Osteoblast (primary cell): ENCODE data around the gene GYPB. TPM values are rescaled to one million over a fixed set of nuclear protein-coding genes. Genes with fewer than 3 reads are reported as not detected.
"Not testable (repeated sequence)": the region's sequence is repeated elsewhere in the genome, so short reads cannot be mapped to it uniquely, and the experiment has no call there.

Source experiments
- DNase-seq: peaks from one replicate; pipeline ENCODE4 v3.0.0; 2011; ENCODE audit warnings: low spot score, mixed read lengths; ENCODE audit not compliant: insufficient read length; ENCODE audit errors: missing footprints
- H2AFZ ChIP-seq: 2 replicates; pipeline ENCODE4 v1.6.0; 2011; ENCODE audit warnings: mild to moderate bottlenecking, low read length
- H3K27ac ChIP-seq: 2 replicates; pipeline ENCODE4 v1.5.1; 2011; ENCODE audit warnings: mild to moderate bottlenecking, low read depth, low read length, moderate library complexity
- H3K27me3 ChIP-seq: 2 replicates; pipeline ENCODE4 v1.6.0; 2012; ENCODE audit warnings: mild to moderate bottlenecking, control low read depth, inconsistent platforms, low read length, moderate library complexity; ENCODE audit not compliant: insufficient read depth
- H3K36me3 ChIP-seq: 2 replicates; pipeline ENCODE4 v1.5.1; 2011; ENCODE audit warnings: mild to moderate bottlenecking, low read length, control low read depth, moderate library complexity; ENCODE audit not compliant: insufficient read depth
- H3K4me1 ChIP-seq: 2 replicates; pipeline ENCODE4 v1.5.1; 2011; ENCODE audit warnings: mild to moderate bottlenecking, low read length, control low read depth, moderate library complexity; ENCODE audit not compliant: insufficient read depth
- H3K4me2 ChIP-seq: 2 replicates; pipeline ENCODE4 v1.6.0; 2011; ENCODE audit warnings: mild to moderate bottlenecking, low read length; ENCODE audit not compliant: insufficient read depth
- H3K4me3 ChIP-seq: fragments of 200-600 bp; sonication (generic); 3 replicates; pipeline ENCODE4 v1.5.1; 2012; ENCODE audit warnings: mild to moderate bottlenecking, low read length, inconsistent platforms; ENCODE audit not compliant: insufficient read depth
- H3K79me2 ChIP-seq: 2 replicates; pipeline ENCODE4 v1.6.0; 2012; ENCODE audit warnings: mild to moderate bottlenecking, low read length, control low read depth, inconsistent platforms; ENCODE audit not compliant: insufficient read depth
- H3K9me3 ChIP-seq: 2 replicates; pipeline ENCODE4 v1.5.1; 2011; ENCODE audit warnings: low read depth, low read length, control low read depth
- H4K20me1 ChIP-seq: 2 replicates; pipeline ENCODE4 v1.6.0; 2012; ENCODE audit warnings: mild to moderate bottlenecking, low read length, control low read depth; ENCODE audit not compliant: insufficient read depth
- total RNA-seq: library from RNA; depleted of rRNA; stranded (reverse); fragments of >200 nt; gene quantifications from 2 replicates; pipeline ENCODE4 v1.2.3, GENCODE V29; 2012
- TF ChIP-seq, protein P1 (sequence below): IDR thresholded peaks from 2 replicates; pipeline ENCODE4 v1.5.1; 2011; ENCODE audit warnings: mild to moderate bottlenecking, low read depth, low read length, moderate library complexity; ENCODE audit errors: extremely low read depth

The GYPB gene
- total RNA-seq, result not detected in 2 replicates

- not testable (repeated sequence) for H3K27ac ChIP-seq, H3K36me3 ChIP-seq, H3K79me2 ChIP-seq, H3K4me2 ChIP-seq, H3K27me3 ChIP-seq, H4K20me1 ChIP-seq, H3K4me3 ChIP-seq, H3K4me1 ChIP-seq, H3K9me3 ChIP-seq, DNase-seq, H2AFZ ChIP-seq
These were observed at the start of gene GYPB for GRCh38 chr4:144019277-144019676. Gene GYPB, minus strand, starts transcription at chr4:144019380. Its CDS starts 93 bp downstream, at chr4:144019287.

DNA sequence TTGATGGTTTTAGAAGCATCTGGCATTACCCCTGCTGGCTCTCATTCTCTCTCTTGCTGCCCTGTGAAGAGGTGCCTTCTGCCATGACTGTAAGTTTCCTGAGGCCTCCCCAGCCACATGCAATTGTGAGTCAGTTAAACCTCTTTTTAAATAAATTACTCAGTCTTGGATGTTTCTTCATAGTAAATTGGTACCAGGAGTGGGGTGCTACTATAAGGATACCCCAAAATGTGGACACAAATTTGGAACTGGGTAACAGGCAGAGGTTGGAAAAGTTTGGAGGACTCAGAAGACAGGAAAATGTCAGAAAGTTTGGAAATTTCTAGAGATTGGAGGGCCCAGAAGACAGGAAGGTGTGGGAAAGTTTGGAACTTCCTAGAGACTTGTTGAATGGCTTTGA is 42.4 kb upstream of the GYPB start:
- H4K20me1 ChIP-seq, H3K4me3 ChIP-seq: not testable (repeated sequence)

GRCh38 chr4:144060234-144060859 is 41.2 kb upstream of the GYPB start:
- H3K36me3 ChIP-seq, H3K79me2 ChIP-seq, H2AFZ ChIP-seq, H3K27me3 ChIP-seq, H3K27ac ChIP-seq, DNase-seq, H3K4me3 ChIP-seq, H3K4me1 ChIP-seq, H3K4me2 ChIP-seq, H4K20me1 ChIP-seq, H3K9me3 ChIP-seq: not testable (repeated sequence)

More for the DNA sequence above, 42.4 kb upstream of the GYPB start:
- H2AFZ ChIP-seq, H3K79me2 ChIP-seq, H3K27ac ChIP-seq, H3K4me1 ChIP-seq, H3K36me3 ChIP-seq, H3K27me3 ChIP-seq, H3K9me3 ChIP-seq, H3K4me2 ChIP-seq, DNase-seq: not testable (repeated sequence)

GRCh38 chr4:144056800-144057199 is 37.6 kb upstream of the GYPB start:
- Histone ChIP-seq H3K9me3 (no peaks in the 10 kb centered on the region), H3K4me2 (no peak overlapping the region), H4K20me1 (no peaks in the 10 kb centered on the region), H3K27me3 (no peaks in the 10 kb centered on the region), H3K36me3 (no peaks in the 10 kb centered on the region), H3K4me1 (no peaks in the 10 kb centered on the region), H2AFZ (no peak overlapping the region), H3K27ac (no peak overlapping the region), H3K79me2 (no peaks in the 10 kb centered on the region), H3K4me3 (no peak overlapping the region)
- no peak for DNase-seq
- TF ChIP-seq, protein P1, sequence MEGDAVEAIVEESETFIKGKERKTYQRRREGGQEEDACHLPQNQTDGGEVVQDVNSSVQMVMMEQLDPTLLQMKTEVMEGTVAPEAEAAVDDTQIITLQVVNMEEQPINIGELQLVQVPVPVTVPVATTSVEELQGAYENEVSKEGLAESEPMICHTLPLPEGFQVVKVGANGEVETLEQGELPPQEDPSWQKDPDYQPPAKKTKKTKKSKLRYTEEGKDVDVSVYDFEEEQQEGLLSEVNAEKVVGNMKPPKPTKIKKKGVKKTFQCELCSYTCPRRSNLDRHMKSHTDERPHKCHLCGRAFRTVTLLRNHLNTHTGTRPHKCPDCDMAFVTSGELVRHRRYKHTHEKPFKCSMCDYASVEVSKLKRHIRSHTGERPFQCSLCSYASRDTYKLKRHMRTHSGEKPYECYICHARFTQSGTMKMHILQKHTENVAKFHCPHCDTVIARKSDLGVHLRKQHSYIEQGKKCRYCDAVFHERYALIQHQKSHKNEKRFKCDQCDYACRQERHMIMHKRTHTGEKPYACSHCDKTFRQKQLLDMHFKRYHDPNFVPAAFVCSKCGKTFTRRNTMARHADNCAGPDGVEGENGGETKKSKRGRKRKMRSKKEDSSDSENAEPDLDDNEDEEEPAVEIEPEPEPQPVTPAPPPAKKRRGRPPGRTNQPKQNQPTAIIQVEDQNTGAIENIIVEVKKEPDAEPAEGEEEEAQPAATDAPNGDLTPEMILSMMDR, result no peak

DNA sequence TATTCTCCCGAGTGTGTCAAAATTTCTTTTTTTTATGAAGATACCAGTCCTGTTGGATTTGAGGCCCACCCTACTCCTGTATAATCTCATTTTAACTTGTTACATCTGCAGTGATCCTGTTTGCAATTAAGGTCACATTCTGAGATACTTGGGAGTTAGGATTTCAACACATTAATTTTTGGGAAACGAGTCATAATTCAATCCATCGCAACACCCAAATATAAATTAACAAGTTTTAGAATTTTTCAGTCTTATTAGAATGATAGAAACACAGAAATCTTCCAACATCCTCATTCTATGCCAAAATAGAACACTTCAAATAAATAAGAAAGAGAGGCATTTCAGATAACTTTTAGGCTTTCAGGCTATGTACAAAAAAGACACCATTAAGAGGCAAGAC is 36.2 kb upstream of the GYPB start:
- H2AFZ ChIP-seq, H4K20me1 ChIP-seq, DNase-seq, H3K4me1 ChIP-seq, H3K36me3 ChIP-seq, H3K27ac ChIP-seq, H3K4me3 ChIP-seq, H3K27me3 ChIP-seq, H3K9me3 ChIP-seq, H3K4me2 ChIP-seq, H3K79me2 ChIP-seq: not testable (repeated sequence)

GRCh38 chr4:144051494-144051893 is 32.3 kb upstream of the GYPB start:
- not testable (repeated sequence) for H3K4me1 ChIP-seq, H3K27ac ChIP-seq, H3K4me2 ChIP-seq, H4K20me1 ChIP-seq, H3K27me3 ChIP-seq, H3K79me2 ChIP-seq, DNase-seq, H2AFZ ChIP-seq, H3K4me3 ChIP-seq, H3K36me3 ChIP-seq, H3K9me3 ChIP-seq

- H3K4me2 ChIP-seq, H2AFZ ChIP-seq, H3K4me3 ChIP-seq, H3K36me3 ChIP-seq, H3K4me1 ChIP-seq, H3K79me2 ChIP-seq, H3K9me3 ChIP-seq, DNase-seq, H3K27me3 ChIP-seq, H3K27ac ChIP-seq, H4K20me1 ChIP-seq: not testable (repeated sequence)
These were observed 31.5 kb upstream of the GYPB start for GRCh38 chr4:144050631-144051030.

DNA sequence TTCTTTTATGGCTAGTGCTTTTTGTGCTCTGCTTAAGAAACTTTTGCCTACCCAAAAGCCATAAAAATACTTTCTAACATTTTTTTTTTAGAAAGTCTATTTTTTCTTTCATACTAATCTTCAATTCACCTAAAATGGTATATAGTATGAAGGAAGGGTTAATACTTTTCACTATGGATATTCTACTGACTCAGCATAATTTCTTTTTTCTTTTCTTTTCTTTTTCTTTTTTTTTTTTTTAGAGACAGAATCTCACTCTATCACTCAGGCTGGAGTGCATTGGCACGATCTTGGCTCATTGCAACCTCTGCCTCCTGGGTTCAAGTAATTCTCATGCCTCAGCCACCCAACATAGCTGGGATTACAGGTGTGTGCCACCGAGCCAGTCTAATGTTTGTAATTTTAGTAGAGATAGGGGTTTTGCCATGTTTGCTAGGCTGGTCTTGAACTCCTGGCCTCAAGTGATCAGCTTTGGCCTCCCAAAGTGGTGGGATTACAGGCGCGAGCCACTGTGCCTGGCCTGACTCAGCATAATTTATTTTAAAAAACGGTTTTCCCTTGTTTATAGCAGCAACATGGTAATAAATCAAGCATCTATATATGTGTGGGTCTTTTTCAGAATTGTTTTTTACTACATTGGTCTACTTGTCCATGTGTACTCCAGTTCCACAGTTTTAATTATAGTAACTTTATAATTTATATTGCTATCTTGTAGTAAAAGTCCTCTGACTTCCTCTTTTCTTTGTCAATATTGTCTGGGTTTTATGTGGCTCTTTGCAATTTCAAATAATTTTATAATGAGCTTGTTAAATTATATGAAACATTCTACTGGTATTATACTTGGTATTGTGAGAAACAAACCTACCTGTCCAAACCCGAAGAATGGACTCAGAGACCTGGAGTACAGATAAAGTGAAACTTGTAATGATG is 30.6 kb upstream of the GYPB start:
- not testable (repeated sequence) for H3K4me2 ChIP-seq, H3K4me1 ChIP-seq, H3K79me2 ChIP-seq, H2AFZ ChIP-seq, H3K9me3 ChIP-seq, DNase-seq, H3K4me3 ChIP-seq, H4K20me1 ChIP-seq, H3K27ac ChIP-seq, H3K36me3 ChIP-seq, H3K27me3 ChIP-seq
